GM23248 (cell line): ENCODE results near the gene CNTN4. TPM values are rescaled to one million over a fixed set of nuclear protein-coding genes. Genes with fewer than 3 reads are reported as not detected.

ENCODE experiments used
- DNase-seq: peaks from one replicate; pipeline ENCODE4 v3.0.0-alpha.2; 2015
- H2AFZ ChIP-seq: fragments of 200-600 bp; sonication (generic); 2 replicates; pipeline ENCODE4 v1.6.1; 2016; ENCODE audit warnings: antibody characterized with exemption
- H3F3A ChIP-seq: fragments of 200-600 bp; sonication (generic); 2 replicates; pipeline ENCODE4 v1.6.1; 2016; ENCODE audit warnings: mild to moderate bottlenecking, antibody characterized with exemption, mixed run types; ENCODE audit not compliant: insufficient read depth
- H3K27ac ChIP-seq: fragments of 200-600 bp; sonication (generic); 2 replicates; pipeline ENCODE4 v1.5.1; 2016; ENCODE audit warnings: mild to moderate bottlenecking
- H3K27me3 ChIP-seq: fragments of 200-600 bp; sonication (generic); replicated peaks from 2 replicates; pipeline ENCODE4 v1.6.1; 2016; ENCODE audit warnings: mild to moderate bottlenecking; ENCODE audit not compliant: insufficient read depth
- H3K36me3 ChIP-seq: fragments of 200-600 bp; sonication (generic); 2 replicates; pipeline ENCODE4 v1.6.1; 2016; ENCODE audit warnings: low read depth, mild to moderate bottlenecking
- H3K4me1 ChIP-seq: fragments of 200-600 bp; sonication (generic); 2 replicates; pipeline ENCODE4 v1.6.1; 2016; ENCODE audit warnings: mild to moderate bottlenecking; ENCODE audit not compliant: insufficient read depth
- H3K4me2 ChIP-seq: fragments of 200-600 bp; sonication (generic); one replicate; pipeline ENCODE4 v1.6.1; 2016; ENCODE audit warnings: mild to moderate bottlenecking; ENCODE audit not compliant: unreplicated experiment
- H3K4me3 ChIP-seq: fragments of 200-600 bp; sonication (generic); 2 replicates; pipeline ENCODE4 v1.5.1; 2016; ENCODE audit warnings: mild to moderate bottlenecking
- H3K79me2 ChIP-seq: fragments of 200-600 bp; sonication (generic); 2 replicates; pipeline ENCODE4 v1.6.1; 2016; ENCODE audit warnings: mild to moderate bottlenecking; ENCODE audit not compliant: insufficient read depth
- H3K9ac ChIP-seq: fragments of 200-600 bp; sonication (generic); 2 replicates; pipeline ENCODE4 v1.6.1; 2016; ENCODE audit warnings: mild to moderate bottlenecking
- H3K9me2 ChIP-seq: fragments of 200-600 bp; sonication (generic); 2 replicates; pipeline ENCODE4 v1.6.1; 2016; ENCODE audit warnings: mixed run types, mild to moderate bottlenecking, moderate library complexity; ENCODE audit not compliant: insufficient read depth
- H3K9me3 ChIP-seq: fragments of 200-600 bp; sonication (generic); one replicate; pipeline ENCODE4 v1.6.1; 2017; ENCODE audit warnings: low read depth
- H4K20me1 ChIP-seq: fragments of 200-600 bp; sonication (generic); 2 replicates; pipeline ENCODE4 v1.6.0; 2016; ENCODE audit not compliant: insufficient read depth
- EZH2 ChIP-seq: fragments of 200-600 bp; sonication (generic); IDR thresholded peaks from 2 replicates; pipeline ENCODE4 v1.6.1; 2018; ENCODE audit warnings: antibody characterized with exemption, mild to moderate bottlenecking; ENCODE audit not compliant: insufficient read depth, poor library complexity, severe bottlenecking
- EZH2phosphoT487 ChIP-seq: fragments of 200-600 bp; sonication (generic); IDR thresholded peaks from 2 replicates; pipeline ENCODE4 v1.6.1; 2018; ENCODE audit warnings: antibody characterized with exemption, moderate library complexity, mild to moderate bottlenecking, low read depth; ENCODE audit not compliant: insufficient read depth
- WGBS, 2 experiments: methylation state at CpG; one replicate each; pipeline ENCODE4 v1.1.6; 2015 to 2017; ENCODE audit warnings: low lambda C conversion rate in 2 of 2, low coverage in 1 of 2; ENCODE audit errors: missing lambda C conversion rate in 2 of 2; 5-methylcytosine and 5-hydroxymethylcytosine counted together
- in situ Hi-C: fragments of 300-500 bp; cut with MboI; formaldehyde crosslinking; loops from 2 replicates; pipeline ENCODE4 v1.15.0; 2020
- polyA plus RNA-seq: library from polyadenylated mRNA; unstranded; fragments of >200 nt; fragmentation: Nextera tagmentation; extraction: Ambion mirVana; gene quantifications from 2 replicates; pipeline ENCODE4 v1.2.1, GENCODE V29; 2016
- total RNA-seq: library from RNA; depleted of rRNA; stranded (reverse); fragments of >200 nt; shearing (Covaris generic); gene quantifications from 2 replicates; pipeline ENCODE4 v1.2.3, GENCODE V29; 2014

The CNTN4 gene
- total and polyA plus RNA-seq, 2 experiments from 2014 or later: not detected

- H3K27ac ChIP-seq: no peak overlapping the region
- H3K9me2 ChIP-seq: no peaks in the 10 kb centered on the region
- H3K27me3 ChIP-seq: peaks cover 13% of the 10 kb centered on the region
- in situ Hi-C loops: no loop called here
- no peaks in the 10 kb centered on the region for H3K4me1 ChIP-seq
- H2AFZ ChIP-seq: no peak overlapping the region
- TF ChIP-seq EZH2 (no peak), EZH2phosphoT487 (no peak)
- 15 to 17% methylated on average over 3 of the region's 3 CpGs for WGBS, 2 experiments
- no peak overlapping the region for H3K4me2 ChIP-seq
- no peaks in the 10 kb centered on the region for H4K20me1 ChIP-seq
- H3K4me3 ChIP-seq: no peak overlapping the region
- DNase-seq: no peak
- no peaks in the 10 kb centered on the region for H3K79me2 ChIP-seq
- no peak overlapping the region for H3K9ac ChIP-seq
- no peaks in the 10 kb centered on the region for H3F3A ChIP-seq
- no peaks in the 10 kb centered on the region for H3K36me3 ChIP-seq
- H3K9me3 ChIP-seq: no peaks in the 10 kb centered on the region
Observed at GRCh38 chr3:2094941-2095340, 3.7 kb upstream of the CNTN4 start.

- Histone ChIP-seq H3K36me3 (no peaks in the 10 kb centered on the region), H3K4me1 (no peaks in the 10 kb centered on the region), H3K9me2 (no peaks in the 10 kb centered on the region), H3K9ac (no peak overlapping the region), H3K4me3 (no peak overlapping the region), H2AFZ (no peak overlapping the region), H3K9me3 (no peaks in the 10 kb centered on the region), H3K79me2 (no peaks in the 10 kb centered on the region), H3K27me3 (peaks cover 25% of the 10 kb centered on the region), H4K20me1 (no peaks in the 10 kb centered on the region), H3F3A (no peaks in the 10 kb centered on the region), H3K4me2 (no peak overlapping the region), H3K27ac (no peak overlapping the region)
- in situ Hi-C loops: no loop called here
- TF ChIP-seq EZH2phosphoT487: no peak
- no peak for TF ChIP-seq EZH2
- 2 to 5% methylated on average over 7 of the region's 7 CpGs for WGBS, 2 experiments
- no peak for DNase-seq
Observed at GRCh38 chr3:2096216-2096615, 2.5 kb upstream of the CNTN4 start.

GRCh38 chr3:2097641-2098191, 950 bp upstream of the CNTN4 start:
- H2AFZ ChIP-seq: no peak overlapping the region
- H3K4me1 ChIP-seq: no peaks in the 10 kb centered on the region
- no peak overlapping the region for H3K4me2 ChIP-seq
- H3K9me3 ChIP-seq: no peaks in the 10 kb centered on the region
- no peaks in the 10 kb centered on the region for H3F3A ChIP-seq
- no peaks in the 10 kb centered on the region for H3K79me2 ChIP-seq
- TF ChIP-seq EZH2 (no peak), EZH2phosphoT487 (no peak)
- H3K27ac ChIP-seq: no peak overlapping the region
- H3K9ac ChIP-seq: no peak overlapping the region
- peaks cover 27% of the 10 kb centered on the region for H3K27me3 ChIP-seq
- no peak overlapping the region for H3K4me3 ChIP-seq
- in situ Hi-C loops: no loop called here
- DNase-seq: no peak
- no peaks in the 10 kb centered on the region for H3K9me2 ChIP-seq
- 8% methylated on average over 18 of the region's 18 CpGs for WGBS, 2 experiments
- H3K36me3 ChIP-seq: no peaks in the 10 kb centered on the region
- no peaks in the 10 kb centered on the region for H4K20me1 ChIP-seq

- 2 to 3% methylated on average over 48 to 49 of the region's 58 CpGs for WGBS, 2 experiments
- H4K20me1 ChIP-seq: no peaks in the 10 kb centered on the region
- H3K27me3 ChIP-seq: peaks cover 27% of the 10 kb centered on the region
- in situ Hi-C loops: no loop called here
- DNase-seq: peak; percentile 0
- H3K4me2 ChIP-seq: no peak overlapping the region
- H3K9me2 ChIP-seq: no peaks in the 10 kb centered on the region
- H3K9ac ChIP-seq: no peak overlapping the region
- TF ChIP-seq EZH2phosphoT487 (no peak), EZH2 (no peak)
- no peak overlapping the region for H2AFZ ChIP-seq
- no peaks in the 10 kb centered on the region for H3K79me2 ChIP-seq
- H3K9me3 ChIP-seq: no peaks in the 10 kb centered on the region
- H3K36me3 ChIP-seq: no peaks in the 10 kb centered on the region
- no peak overlapping the region for H3K27ac ChIP-seq
- H3K4me1 ChIP-seq: no peaks in the 10 kb centered on the region
- H3K4me3 ChIP-seq: no peak overlapping the region
- H3F3A ChIP-seq: no peaks in the 10 kb centered on the region
Observed at GRCh38 chr3:2099028-2099671, 484 bp downstream of the CNTN4 start.

GRCh38 chr3:2099779-2100191, 1.1 kb downstream of the CNTN4 start:
- 3 to 5% methylated on average over 26 of the region's 26 CpGs for WGBS, 2 experiments
- DNase-seq: no peak

More at GRCh38 chr3:2099779-2100191, 1.1 kb downstream of the CNTN4 start:
- no peaks in the 10 kb centered on the region for H4K20me1 ChIP-seq
- H3K4me2 ChIP-seq: no peak overlapping the region
- H3K79me2 ChIP-seq: no peaks in the 10 kb centered on the region
- no peaks in the 10 kb centered on the region for H3K9me2 ChIP-seq
- H3K36me3 ChIP-seq: no peaks in the 10 kb centered on the region
- TF ChIP-seq EZH2 (peak; percentile 35), EZH2phosphoT487 (no peak)
- H3K4me3 ChIP-seq: no peak overlapping the region
- no peaks in the 10 kb centered on the region for H3K9me3 ChIP-seq
- no peak overlapping the region for H3K27ac ChIP-seq
- no peaks in the 10 kb centered on the region for H3F3A ChIP-seq
- H2AFZ ChIP-seq: no peak overlapping the region
- peaks cover 27% of the 10 kb centered on the region for H3K27me3 ChIP-seq
- no peak overlapping the region for H3K9ac ChIP-seq
- in situ Hi-C loops: no loop called here
- H3K4me1 ChIP-seq: no peaks in the 10 kb centered on the region
